Measurements from ENCODE around the gene IL1RAP.
A peak's percentile ranks its signal among the peaks of the same experiment; 100 is the strongest.

Gene IL1RAP

GRCh38 chr3:190542846-190543245 is 29.0 kb downstream of the IL1RAP start:
- DNase-seq (ENCODE audit: low read depth), result no peak

- DNase-seq (ENCODE audit: low read depth), result no peak
Measured at GRCh38 chr3:190543671-190544070, 29.8 kb downstream of the IL1RAP start.

- DNase-seq (ENCODE audit: low read depth), result no peak
Measured at GRCh38 chr3:190545191-190545590, 31.3 kb downstream of the IL1RAP start.

GRCh38 chr3:190546881-190547510 is 33.1 kb downstream of the IL1RAP start:
- DNase-seq (ENCODE audit: low read depth), result no peak

- no peak for DNase-seq (ENCODE audit: low read depth)
Measured at GRCh38 chr3:190548031-190548656, 34.3 kb downstream of the IL1RAP start.

GRCh38 chr3:190552021-190552420 is 38.1 kb downstream of the IL1RAP start:
- DNase-seq (ENCODE audit: low read depth), result no peak

- DNase-seq (ENCODE audit: low read depth), result no peak
Measured at GRCh38 chr3:190552969-190553759, 39.3 kb downstream of the IL1RAP start.

GRCh38 chr3:190554197-190554596 is 40.3 kb downstream of the IL1RAP start:
- DNase-seq (ENCODE audit: low read depth), result no peak

- no peak for DNase-seq (ENCODE audit: low read depth)
Measured at GRCh38 chr3:190556351-190556750, 42.5 kb downstream of the IL1RAP start.

GRCh38 chr3:190557296-190557695 is 43.4 kb downstream of the IL1RAP start:
- no peak for DNase-seq (ENCODE audit: low read depth)

- no peak for DNase-seq (ENCODE audit: low read depth)
Measured at GRCh38 chr3:190558316-190558715, 44.4 kb downstream of the IL1RAP start.

GRCh38 chr3:190558796-190559195 is 44.9 kb downstream of the IL1RAP start:
- no peak for DNase-seq (ENCODE audit: low read depth)

GRCh38 chr3:190560013-190560895 is 46.4 kb downstream of the IL1RAP start:
- DNase-seq (ENCODE audit: low read depth), result no peak

- no peak for DNase-seq (ENCODE audit: low read depth)
Measured at GRCh38 chr3:190562866-190563510, 49.1 kb downstream of the IL1RAP start.

- no peak for DNase-seq (ENCODE audit: low read depth)
Measured at GRCh38 chr3:190564175-190564574, 50.3 kb downstream of the IL1RAP start.

GRCh38 chr3:190566043-190566933 is 52.4 kb downstream of the IL1RAP start:
- DNase-seq (ENCODE audit: low read depth), result peak; percentile 42

GRCh38 chr3:190568036-190568435 is 54.2 kb downstream of the IL1RAP start:
- no peak for DNase-seq (ENCODE audit: low read depth)

- no peak for DNase-seq (ENCODE audit: low read depth)
Measured at GRCh38 chr3:190574473-190574872, 60.6 kb downstream of the IL1RAP start.

- DNase-seq (ENCODE audit: low read depth), result no peak
Measured at GRCh38 chr3:190575437-190576185, 61.7 kb downstream of the IL1RAP start.

GRCh38 chr3:190577225-190577624 is 63.3 kb downstream of the IL1RAP start:
- no peak for DNase-seq (ENCODE audit: low read depth)

All from stimulated activated CD8-positive, alpha-beta memory T cell treated with anti-CD3 and anti-CD28 coated beads, Interleukin-4, amount 100 ng/mL, for 24 hours (primary cell).